HCT116 (cell line): ENCODE measurements around the gene TANGO6. TPM values are rescaled to one million over a fixed set of nuclear protein-coding genes. Genes with fewer than 3 reads are reported as not detected.
A peak's percentile ranks its signal among the peaks of the same experiment; 100 is the strongest.

ENCODE experiments used
- ATAC-seq: fragments of 200-7000 bp; cut with Tn5 transposase; 2 replicates; pipeline ENCODE4 v1.9.1; 2020; ENCODE audit warnings: mild to moderate bottlenecking, moderate library complexity
- BruUV-seq: library from RNA; stranded (reverse); fragments of 400-500 nt; replicated peaks from 2 replicates; lab custom pipeline; 2021; lab: Mats Ljungman, UMichigan
- CTCF ChIA-PET: fragments of 300-600 bp; sonication (Branson Sonifier 250); formaldehyde crosslinking; loops from one replicate; lab custom pipeline; 2021; ENCODE audit warnings: antibody characterized with exemption; lab: Charles Lee
- POLR2A ChIA-PET: fragments of 300-600, 350-600 bp; sonication (Branson Sonifier 250); formaldehyde crosslinking; loops from one replicate; lab custom pipeline; 2021; ENCODE audit warnings: antibody characterized with exemption; lab: Charles Lee
- RAD21 ChIA-PET, 2 experiments: fragments of 300-600 bp; sonication (Branson Sonifier 250); formaldehyde crosslinking; loops; one replicate each; lab custom pipeline; 2023; ENCODE audit warnings: low total read pairs in 2 of 2; ENCODE audit not compliant: uncharacterized antibody in 2 of 2, unreplicated experiment in 2 of 2, low non-redundant PET in 1 of 2; lab: Charles Lee
- DNase-seq: peaks from one replicate; pipeline ENCODE4 v3.0.0-alpha.2; 2010; ENCODE audit warnings: low read depth, low spot score
- H2AFZ ChIP-seq: fragments of 200-600 bp; shearing (Covaris generic), sonication (generic); 2 replicates; pipeline ENCODE4 v1.6.1; 2017; ENCODE audit warnings: low read depth, mixed run types, mixed read lengths, antibody characterized with exemption, low read length; ENCODE audit not compliant: poor library complexity, severe bottlenecking
- H3K27ac ChIP-seq: 2 replicates; pipeline ENCODE4 v1.5.1; 2012; ENCODE audit warnings: low read depth, low read length
- H3K27me3 ChIP-seq: fragments of 200-600 bp; sonication (generic); 2 replicates; pipeline ENCODE4 v1.6.1; 2016; ENCODE audit warnings: mixed run types, low read length, mixed read lengths; ENCODE audit not compliant: insufficient read depth
- H3K36me3 ChIP-seq, 2 experiments: fragments of 200-500 bp in 1 of 2; fragments of 200-600 bp in 1 of 2; sonication (Bioruptor generic) in 1 of 2; sonication (generic) in 1 of 2; 2 replicates each; pipeline versions ENCODE4 v1.5.1 to v1.6.1; 2014 to 2016; ENCODE audit warnings: low read length in 2 of 2, inconsistent platforms in 1 of 2, mixed read lengths in 1 of 2, mixed run types in 1 of 2; ENCODE audit not compliant: insufficient read depth in 2 of 2, control insufficient read depth in 1 of 2
- H3K4me1 ChIP-seq, 2 experiments: fragments of 200-600 bp in 1 of 2; sonication (generic) in 1 of 2; 2 replicates each; pipeline versions ENCODE4 v1.5.1 to v1.6.1; 2012 to 2017; ENCODE audit warnings: low read length in 2 of 2, inconsistent platforms in 1 of 2, mild to moderate bottlenecking in 1 of 2, mixed read lengths in 1 of 2, mixed run types in 1 of 2, moderate library complexity in 1 of 2; ENCODE audit not compliant: insufficient read depth in 2 of 2, control insufficient read depth in 1 of 2
- H3K4me2 ChIP-seq: fragments of 200-600 bp; sonication (generic); 2 replicates; pipeline ENCODE4 v1.6.1; 2017; ENCODE audit warnings: mixed run types, low read length, mixed read lengths
- H3K4me3 ChIP-seq, 2 experiments: fragments of 200-600 bp in 1 of 2; sonication (generic) in 1 of 2; replicated peaks in 1 of 2; 2 replicates each; pipeline ENCODE4 v1.5.1; 2011 to 2016; ENCODE audit warnings: low read length in 2 of 2, control low read depth in 1 of 2, low read depth in 1 of 2, mild to moderate bottlenecking in 1 of 2, mixed read lengths in 1 of 2, mixed run types in 1 of 2
- H3K79me2 ChIP-seq: fragments of 200-600 bp; sonication (generic); 2 replicates; pipeline ENCODE4 v1.6.1; 2017; ENCODE audit warnings: mild to moderate bottlenecking, mixed run types, low read length, moderate library complexity, mixed read lengths; ENCODE audit not compliant: insufficient read depth
- H3K9ac ChIP-seq: fragments of 200-600 bp; sonication (generic); 2 replicates; pipeline ENCODE4 v1.6.1; 2016; ENCODE audit warnings: low read length, mixed read lengths
- H3K9me2 ChIP-seq: fragments of 200-600 bp; sonication (generic), shearing (Covaris generic); 2 replicates; pipeline ENCODE4 v1.6.1; 2017; ENCODE audit warnings: mixed run types, mild to moderate bottlenecking, moderate library complexity; ENCODE audit not compliant: insufficient read depth
- H3K9me3 ChIP-seq, 2 experiments: fragments of 200-500 bp in 1 of 2; fragments of 200-600 bp in 1 of 2; sonication (Bioruptor generic) in 1 of 2; sonication (generic) in 1 of 2; 2 replicates each; pipeline ENCODE4 v1.6.1; 2014 to 2017; ENCODE audit warnings: low read length in 2 of 2, mixed read lengths in 2 of 2, inconsistent platforms in 1 of 2, low read depth in 1 of 2, mild to moderate bottlenecking in 1 of 2, mixed run types in 1 of 2, moderate library complexity in 1 of 2; ENCODE audit not compliant: control insufficient read depth in 1 of 2, insufficient read depth in 1 of 2
- H4K20me1 ChIP-seq: fragments of 200-600 bp; sonication (generic), shearing (Covaris generic); 2 replicates; pipeline ENCODE4 v1.6.1; 2017; ENCODE audit warnings: mixed run types, mild to moderate bottlenecking, moderate library complexity; ENCODE audit not compliant: insufficient read depth
- ATF3 ChIP-seq: IDR thresholded peaks from 2 replicates; pipeline ENCODE4 v1.6.1; 2012
- CBX3 ChIP-seq: IDR thresholded peaks from 2 replicates; pipeline ENCODE4 v1.6.1; 2012; ENCODE audit warnings: low read depth
- CEBPB ChIP-seq: IDR thresholded peaks from 2 replicates; pipeline ENCODE4 v1.6.1; 2012; ENCODE audit warnings: low read depth
- CTCF ChIP-seq, 3 experiments: fragments of 200-600 bp in 1 of 3; sonication (generic) in 1 of 3; IDR thresholded peaks in 2 of 3; conservative IDR thresholded peaks in 1 of 3; 2 replicates each; pipeline ENCODE4 v1.5.1; 2012 to 2017; ENCODE audit warnings: low read depth in 2 of 3, low read length in 2 of 3, antibody characterized with exemption in 1 of 3, borderline replicate concordance in 1 of 3, control low read depth in 1 of 3, mild to moderate bottlenecking in 1 of 3, mixed read lengths in 1 of 3, mixed run types in 1 of 3, moderate library complexity in 1 of 3; ENCODE audit not compliant: insufficient read depth in 1 of 3
- EGR1 ChIP-seq: IDR thresholded peaks from 2 replicates; pipeline ENCODE4 v1.6.1; 2012; ENCODE audit warnings: low read depth
- ELF1 ChIP-seq: IDR thresholded peaks from 2 replicates; pipeline ENCODE4 v1.6.1; 2012; ENCODE audit warnings: low read depth, borderline replicate concordance
- EZH2 ChIP-seq: fragments of 200-600 bp; sonication (generic); IDR thresholded peaks from 2 replicates; pipeline ENCODE4 v1.6.1; 2017; ENCODE audit warnings: antibody characterized with exemption, mixed run types
- EZH2phosphoT487 ChIP-seq: fragments of 200-600 bp; IDR thresholded peaks from 2 replicates; pipeline ENCODE4 v1.6.1; 2018; ENCODE audit warnings: antibody characterized with exemption, borderline replicate concordance
- FOSL1 ChIP-seq: IDR thresholded peaks from 2 replicates; pipeline ENCODE4 v1.6.1; 2012; ENCODE audit warnings: low read depth
- JUND ChIP-seq: IDR thresholded peaks from 2 replicates; pipeline ENCODE4 v1.6.1; 2012
- POLR2AphosphoS5 ChIP-seq: IDR thresholded peaks from 2 replicates; pipeline ENCODE4 v1.6.1; 2011; ENCODE audit warnings: mild to moderate bottlenecking, low read depth, low read length, moderate library complexity
- RAD21 ChIP-seq: IDR thresholded peaks from 2 replicates; pipeline ENCODE4 v1.6.1; 2012; ENCODE audit warnings: low read depth, mild to moderate bottlenecking
- SIN3A ChIP-seq: IDR thresholded peaks from 2 replicates; pipeline ENCODE4 v1.6.1; 2012; ENCODE audit warnings: low read depth
- SP1 ChIP-seq: IDR thresholded peaks from 2 replicates; pipeline ENCODE4 v1.6.1; 2012; ENCODE audit warnings: low read depth
- SRF ChIP-seq: IDR thresholded peaks from 2 replicates; pipeline ENCODE4 v1.6.1; 2012; ENCODE audit warnings: low read depth
- TCF7L2 ChIP-seq: IDR thresholded peaks from 2 replicates; pipeline ENCODE4 v1.7.0; 2011; ENCODE audit warnings: borderline replicate concordance, inconsistent platforms; ENCODE audit not compliant: insufficient read depth, insufficient read length; ENCODE audit errors: extremely low read depth
- ZFX ChIP-seq: fragments of 450-650 bp; IDR thresholded peaks from 2 replicates; pipeline ENCODE4 v1.6.1; 2017
- ZNF274 ChIP-seq: fragments of 200-500 bp; sonication (Bioruptor generic); IDR thresholded peaks from 2 replicates; pipeline ENCODE4 v1.6.1; 2014; ENCODE audit warnings: mild to moderate bottlenecking, low read depth, low read length, inconsistent platforms
- intact Hi-C: fragments of 100-400 bp; cut with micrococcal nuclease; formaldehyde crosslinking; loops from 2 replicates; pipeline ENCODE4 v1.10.0; 2022
- total RNA-seq: library from RNA; stranded (reverse); gene quantifications from one replicate; pipeline ENCODE4 v1.2.1, GENCODE V29; 2021; ENCODE audit not compliant: unreplicated experiment

TANGO6 gene
- total RNA-seq, 1 experiment from 2014 or later: 16.4 TPM

GRCh38 chr16:69056421-69056820 lies 213.1 kb downstream of the TANGO6 start (continued):
- TF ChIP-seq CEBPB (no peak), CBX3 (no peak), SIN3A (no peak), TCF7L2 (no peak), ZFX (no peak), RAD21 (no peak), FOSL1 (no peak), CTCF (IDR thresholded peaks at IDR 0.05 in 2 of 3, conservative IDR thresholded peaks at IDR 0.05 in 1 of 3; ENCODE audit: borderline replicate concordance in 1 of 3, insufficient read depth in 1 of 3, low read depth in 2 of 3, low read length in 2 of 3) (no peak), SRF (no peak), ATF3 (no peak), ELF1 (no peak)

- no peaks in the 10 kb centered on the region for H3K27me3 ChIP-seq
- no peaks in the 10 kb centered on the region for H3K9me2 ChIP-seq
- peak overlapping the region; percentile 51 for H3K9ac ChIP-seq
- H3K79me2 ChIP-seq: no peaks in the 10 kb centered on the region
- ChIA-PET POLR2A (interaction anchor here (0.5 to 2.9 kb wide), 2 partner anchors 15 to 32 kb away, joined by 4 to 15 read pairs; no protein-coding TSS in a partner anchor), RAD21 (interaction anchor here in 1 of 2 experiments (0.7 kb wide), 1 partner anchor 45 kb away, joined by 4 read pairs; no protein-coding TSS in a partner anchor), CTCF (interaction anchor here (1.3 kb wide), 1 partner anchor 55 kb away, joined by 3 read pairs; no protein-coding TSS in a partner anchor)
- peak; percentile 77 for ATAC-seq
- H3K36me3 ChIP-seq: no peaks in the 10 kb centered on the region
- H2AFZ ChIP-seq: no peak overlapping the region
- no peak overlapping the region for H3K4me3 ChIP-seq
- H3K4me1 ChIP-seq: peaks cover 26 to 72% of the 10 kb centered on the region in 2 experiments
- peak overlapping the region; percentile 55 for H3K27ac ChIP-seq
- BruUV-seq: TSS peak; percentile 64
- intact Hi-C loops: no loop called here
- H3K9me3 ChIP-seq: no peaks in the 10 kb centered on the region
- peak; percentile 64 for DNase-seq
- H4K20me1 ChIP-seq: no peaks in the 10 kb centered on the region
- peak overlapping the region; percentile 59 for H3K4me2 ChIP-seq
- no peak for TF ChIP-seq ELF1
- TF ChIP-seq SRF: no peak
- no peak for TF ChIP-seq CBX3
- TF ChIP-seq ATF3: no peak
- TF ChIP-seq SIN3A: no peak
- peak; percentile 49; the same call in 1 of the 2 replicates for TF ChIP-seq JUND
- peak; percentile 53 for TF ChIP-seq SP1
- TF ChIP-seq EGR1: no peak
- TF ChIP-seq ZNF274: no peak
- no peak for TF ChIP-seq TCF7L2
- TF ChIP-seq EZH2phosphoT487: no peak
- TF ChIP-seq CTCF (IDR thresholded peaks at IDR 0.05 in 2 of 3, conservative IDR thresholded peaks at IDR 0.05 in 1 of 3; ENCODE audit: borderline replicate concordance in 1 of 3, insufficient read depth in 1 of 3, low read depth in 2 of 3, low read length in 2 of 3): no peak
- TF ChIP-seq POLR2AphosphoS5: no peak
- peak; percentile 42; the same call in 1 of the 2 replicates for TF ChIP-seq FOSL1
- TF ChIP-seq EZH2: no peak
Observed at GRCh38 chr16:69057400-69058378, 214.4 kb downstream of the TANGO6 start.
